Measurements from ENCODE around the gene CLIP3.
A peak's percentile ranks its signal among the peaks of the same experiment; 100 is the strongest.
"Not testable (repeated sequence)": the region's sequence is repeated elsewhere in the genome, so short reads cannot be mapped to it uniquely, and the experiment has no call there.

Gene CLIP3

DNA sequence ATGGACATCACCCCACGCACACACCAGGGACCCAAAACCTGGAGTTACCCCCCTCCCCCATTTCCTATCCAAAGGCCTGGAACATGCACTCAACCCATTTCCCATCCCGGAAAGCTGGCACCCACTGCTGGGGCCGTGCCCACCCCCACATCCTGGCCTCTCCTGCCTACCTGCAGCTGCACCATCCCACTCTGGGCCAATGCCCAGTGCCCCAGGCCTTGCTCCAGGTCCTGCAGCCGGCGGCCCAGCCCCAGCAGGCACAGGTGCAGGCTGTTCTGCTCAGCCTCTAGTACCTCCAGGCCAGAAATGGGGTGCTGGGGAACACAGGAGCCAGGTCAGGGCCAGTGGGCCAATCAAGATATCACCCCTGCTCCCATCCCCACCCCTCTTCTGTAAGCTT, 25.7 kb downstream of the CLIP3 start:
- DNase-seq, result no peak

- DNase-seq, result no peak
Measured at GRCh38 chr19:36003284-36003683, 29.4 kb downstream of the CLIP3 start.

DNA sequence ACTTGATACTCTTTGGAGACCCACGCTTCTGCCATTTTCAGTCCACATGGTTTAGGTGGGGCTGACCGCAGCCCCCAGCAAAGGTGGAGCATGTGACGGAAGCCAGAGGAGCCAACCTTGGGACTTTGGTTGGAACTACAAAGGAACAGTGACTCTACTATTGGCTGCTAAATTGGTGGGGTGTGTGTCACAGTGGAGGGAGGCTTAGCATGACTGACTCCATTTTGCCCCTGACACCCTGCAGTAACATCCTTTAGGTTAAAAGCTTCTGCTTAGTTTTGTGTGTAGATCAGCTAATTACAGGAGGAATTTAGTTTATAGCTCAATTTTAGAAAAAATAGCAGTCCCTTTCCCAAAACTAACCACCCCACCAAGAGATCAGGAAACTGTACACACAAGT, 31.1 kb downstream of the CLIP3 start:
- no peak for DNase-seq

DNA sequence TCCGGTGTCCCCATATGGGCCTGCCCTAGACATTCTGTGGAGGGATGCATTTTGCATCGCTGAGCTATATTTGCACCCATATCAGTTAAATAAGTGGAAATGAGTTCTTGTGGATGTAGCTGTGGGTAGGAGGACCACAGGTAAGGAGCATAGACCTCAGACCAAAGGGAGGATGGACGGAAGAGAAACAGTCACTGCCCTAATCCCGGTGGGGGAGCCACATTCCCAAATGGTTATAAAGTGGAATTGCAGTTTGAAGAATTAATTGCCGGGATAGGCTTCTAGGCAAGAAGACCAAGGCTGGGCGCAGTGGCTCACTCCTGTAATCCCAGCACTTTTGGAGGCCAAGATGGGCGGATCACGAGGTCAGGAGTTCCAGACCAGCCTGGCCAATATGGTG, 35.9 kb downstream of the CLIP3 start:
- no peak for DNase-seq

DNA sequence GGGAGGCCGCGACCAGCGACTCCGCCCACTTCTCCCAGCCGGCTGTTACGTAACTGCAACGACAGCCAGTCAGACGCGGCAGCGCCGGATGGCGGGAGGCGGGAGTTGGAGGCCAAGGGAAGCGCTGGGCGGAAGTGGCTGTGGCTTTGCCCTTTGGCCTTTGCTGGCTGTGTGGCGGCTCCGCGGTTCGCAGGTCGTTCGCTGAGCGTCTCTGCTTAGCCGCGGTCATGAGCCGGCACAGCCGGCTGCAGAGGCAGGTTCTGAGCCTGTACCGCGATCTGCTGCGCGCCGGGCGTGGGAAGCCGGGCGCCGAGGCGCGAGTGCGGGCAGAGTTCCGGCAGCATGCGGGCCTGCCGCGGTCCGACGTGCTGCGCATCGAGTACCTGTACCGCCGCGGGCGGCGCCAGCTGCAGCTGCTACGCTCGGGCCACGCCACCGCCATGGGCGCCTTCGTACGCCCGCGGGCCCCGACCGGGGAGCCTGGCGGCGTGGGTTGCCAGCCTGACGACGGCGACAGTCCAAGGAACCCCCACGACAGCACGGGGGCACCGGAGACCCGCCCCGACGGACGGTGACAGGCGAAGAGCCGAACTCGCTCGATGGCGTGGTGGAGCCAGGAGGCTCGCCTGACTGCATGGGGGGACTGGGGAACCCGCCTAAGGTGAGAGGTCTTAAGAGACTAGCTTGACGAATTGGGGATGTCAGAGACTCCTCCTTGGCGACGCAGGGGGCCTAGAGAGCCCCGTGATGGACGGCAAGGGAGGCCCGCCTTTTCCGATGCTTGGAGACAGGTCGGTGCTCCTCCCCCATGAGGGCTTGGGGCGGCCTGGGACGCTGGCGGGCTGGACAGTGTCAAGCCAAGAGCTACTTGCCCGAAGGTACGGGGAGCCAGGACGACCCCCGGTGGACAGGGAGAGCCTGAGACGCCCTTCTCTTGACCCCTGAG, 37.4 kb downstream of the CLIP3 start, which contains the start of gene SDHAF1:
TSS of gene SDHAF1 (plus strand) at position 141 of the 946 bp plus-strand sequence. CDS start at position 228, 87 bp downstream.
- DNase-seq, result peak; percentile 85 to 94

GRCh38 chr19:35993923-35994598, 38.6 kb downstream of the CLIP3 start:
- DNase-seq, result no peak

GRCh38 chr19:35992907-35993765, 39.5 kb downstream of the CLIP3 start:
- no peak for DNase-seq

- no peak for DNase-seq
Measured at GRCh38 chr19:35991731-35992450, 40.8 kb downstream of the CLIP3 start.

- DNase-seq, result no peak
Measured at GRCh38 chr19:35990771-35991730, 41.6 kb downstream of the CLIP3 start.

GRCh38 chr19:35990156-35990555, 42.5 kb downstream of the CLIP3 start:
- no peak for DNase-seq

- no peak for DNase-seq
Measured at GRCh38 chr19:35988824-35989223, 43.8 kb downstream of the CLIP3 start.

DNA sequence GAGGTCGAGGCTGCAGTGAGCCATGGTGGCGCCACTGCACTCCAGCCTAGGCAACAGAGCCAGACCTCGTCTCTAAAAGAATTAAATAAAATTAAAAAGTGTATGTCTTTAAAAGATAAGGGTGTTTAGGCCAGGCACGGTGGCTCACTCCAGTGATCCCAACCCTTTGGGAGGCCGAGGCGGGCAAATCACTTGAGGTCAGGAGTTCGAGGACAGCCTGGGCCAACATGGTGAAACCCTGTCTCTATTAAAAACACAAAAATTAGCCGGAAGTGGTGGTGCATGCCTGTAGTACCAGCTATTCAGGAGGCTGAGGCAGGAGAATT, 45.1 kb downstream of the CLIP3 start:
- DNase-seq, result no peak

DNA sequence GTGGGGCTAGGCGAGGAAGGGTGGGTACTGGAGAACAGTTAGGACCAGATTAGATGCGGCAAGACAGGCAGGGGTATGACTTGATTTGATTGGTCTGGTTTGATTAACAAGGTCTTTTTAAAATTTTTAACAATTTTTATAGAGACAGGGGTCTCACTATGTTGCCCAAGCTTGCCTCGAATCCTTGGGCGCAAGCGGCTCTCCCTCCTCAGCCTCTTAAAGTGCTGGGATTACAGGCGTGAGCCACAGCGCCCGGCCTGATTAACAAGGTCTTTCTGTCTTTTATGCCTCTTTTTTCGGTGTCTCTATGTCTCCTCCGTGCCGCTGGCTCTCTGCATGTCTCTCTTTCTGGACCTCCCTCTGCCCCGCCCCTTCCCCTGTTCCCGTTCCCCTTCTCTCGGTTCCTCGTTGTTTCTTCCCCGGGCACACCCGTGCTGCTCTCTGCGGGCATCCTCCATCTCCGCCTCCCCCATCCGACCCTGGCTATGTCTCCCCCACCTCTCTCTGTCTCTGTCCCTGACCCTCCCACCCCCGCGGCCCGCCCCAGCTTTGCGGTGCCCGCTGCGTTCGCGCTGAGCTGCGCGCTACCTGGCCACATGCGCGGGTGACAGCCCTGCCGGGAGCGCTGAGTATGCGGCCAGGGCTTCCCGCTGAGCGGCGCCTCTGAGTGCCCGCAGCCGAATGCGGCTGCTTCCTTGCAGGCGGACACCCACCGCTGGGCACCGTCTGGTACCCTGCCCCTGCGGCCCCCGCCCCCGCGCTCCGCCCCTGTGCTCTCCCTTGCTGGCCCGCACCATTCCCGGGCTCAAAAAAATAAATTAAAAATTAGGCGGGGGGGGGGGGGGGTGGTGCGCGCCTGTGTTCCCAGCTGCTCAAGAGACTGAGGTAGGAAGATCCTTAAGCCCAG, 45.8 kb downstream of the CLIP3 start:
- peak in 1 of 2 experiments; percentile 38 for DNase-seq

DNA sequence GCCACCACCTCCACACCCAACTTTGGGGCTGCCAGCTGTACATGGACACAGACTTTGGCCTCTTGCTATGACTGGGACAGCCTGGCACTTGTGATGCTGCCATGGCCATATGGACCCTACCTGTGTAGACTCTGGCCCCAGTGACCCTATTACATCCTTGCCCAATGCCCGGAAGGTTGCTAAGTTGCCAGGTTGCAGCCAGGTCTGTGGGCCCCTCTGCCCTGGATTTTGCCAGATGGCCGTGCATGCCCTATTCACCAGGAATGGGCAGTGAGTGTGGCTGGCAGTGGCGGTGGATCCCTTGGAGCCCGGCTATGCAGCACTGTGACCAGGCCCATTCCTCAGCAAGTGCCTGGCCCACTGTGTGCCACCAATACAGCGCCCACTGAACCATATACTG, 46.6 kb downstream of the CLIP3 start:
- DNase-seq, result no peak

DNA sequence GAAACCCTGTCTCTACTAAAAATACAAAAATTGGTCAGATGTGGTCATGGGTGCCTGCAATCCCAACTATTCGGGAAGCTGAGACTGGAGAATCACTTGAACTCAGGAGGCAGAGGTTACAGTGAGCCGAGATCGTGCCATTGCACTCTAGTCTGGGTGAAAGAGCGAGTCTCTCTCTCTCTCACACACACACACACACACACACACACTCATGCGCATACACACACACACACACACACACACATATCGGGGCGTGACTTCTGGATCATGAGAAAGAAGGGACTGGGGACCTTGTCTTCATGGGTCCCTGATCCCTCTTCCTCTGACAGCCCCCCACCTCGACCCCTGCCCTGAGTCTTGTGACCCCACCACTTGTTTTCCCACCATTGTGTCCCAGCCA, 49.5 kb downstream of the CLIP3 start:
- no peak for DNase-seq

DNA sequence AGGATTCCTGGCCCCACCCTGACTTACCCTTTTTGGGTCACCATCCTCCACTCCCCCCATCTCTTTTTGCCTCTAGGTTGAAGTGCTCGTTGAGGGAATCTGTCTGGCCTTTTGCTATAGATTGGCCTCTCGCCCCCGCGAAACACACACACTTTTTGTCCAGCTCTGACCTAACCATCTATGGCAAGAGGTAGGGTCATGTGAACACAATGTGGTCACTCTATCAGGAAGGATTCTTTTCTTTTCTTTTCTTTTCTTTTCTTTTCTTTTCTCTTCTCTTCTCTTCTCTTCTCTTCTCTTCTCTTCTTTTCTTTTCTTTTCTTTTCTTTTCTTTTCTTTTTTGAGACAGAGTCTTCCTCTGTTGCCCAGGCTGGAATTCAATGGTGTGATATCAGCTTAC, 51.7 kb downstream of the CLIP3 start:
- not testable (repeated sequence) for DNase-seq

DNA sequence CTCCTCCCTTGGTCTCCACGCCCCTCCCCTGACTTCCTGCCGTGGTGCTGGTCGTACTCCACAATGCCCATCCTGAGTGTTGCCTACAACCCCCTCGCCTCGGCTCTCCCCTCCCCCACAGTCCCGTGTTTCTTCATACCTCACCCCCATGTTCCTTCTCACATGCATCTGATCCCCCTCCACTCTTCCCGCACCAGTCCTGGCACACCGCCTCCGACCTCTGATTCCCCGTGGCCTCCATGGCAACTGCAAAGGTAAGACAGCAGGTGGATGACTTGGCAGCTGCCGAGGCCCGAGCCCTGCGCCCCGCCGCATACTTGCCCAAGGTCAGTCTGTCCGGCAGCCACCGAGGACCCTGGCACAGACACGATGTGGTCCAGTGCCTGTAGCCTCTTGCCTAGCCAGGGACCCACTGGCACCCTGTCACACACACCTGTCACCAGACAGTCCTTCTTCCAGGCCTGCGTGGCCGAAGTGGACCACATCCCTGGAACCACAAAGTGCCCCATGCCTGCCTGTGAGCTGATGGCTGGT, 53.8 kb downstream of the CLIP3 start:
- DNase-seq, result no peak

DNA sequence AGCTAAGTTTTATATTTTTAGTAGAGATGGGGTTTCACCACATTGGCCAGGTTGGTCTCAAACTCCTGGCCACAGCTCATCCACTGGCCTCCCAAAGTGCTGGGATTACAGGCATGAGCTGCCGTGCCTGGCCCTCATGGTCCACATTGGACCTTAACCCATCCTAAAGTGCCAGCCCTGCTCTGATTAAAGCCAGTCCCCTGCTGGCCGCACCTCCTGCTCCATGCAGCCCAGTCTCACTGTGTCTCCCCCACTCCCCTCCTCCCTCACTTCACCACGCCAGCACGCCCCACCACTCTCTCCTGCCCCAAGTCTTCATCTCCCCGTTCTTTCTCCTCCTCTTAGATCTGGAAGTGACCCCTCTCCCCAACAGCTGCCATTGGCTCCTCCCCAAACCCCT, 54.4 kb downstream of the CLIP3 start:
- DNase-seq, result no peak

DNA sequence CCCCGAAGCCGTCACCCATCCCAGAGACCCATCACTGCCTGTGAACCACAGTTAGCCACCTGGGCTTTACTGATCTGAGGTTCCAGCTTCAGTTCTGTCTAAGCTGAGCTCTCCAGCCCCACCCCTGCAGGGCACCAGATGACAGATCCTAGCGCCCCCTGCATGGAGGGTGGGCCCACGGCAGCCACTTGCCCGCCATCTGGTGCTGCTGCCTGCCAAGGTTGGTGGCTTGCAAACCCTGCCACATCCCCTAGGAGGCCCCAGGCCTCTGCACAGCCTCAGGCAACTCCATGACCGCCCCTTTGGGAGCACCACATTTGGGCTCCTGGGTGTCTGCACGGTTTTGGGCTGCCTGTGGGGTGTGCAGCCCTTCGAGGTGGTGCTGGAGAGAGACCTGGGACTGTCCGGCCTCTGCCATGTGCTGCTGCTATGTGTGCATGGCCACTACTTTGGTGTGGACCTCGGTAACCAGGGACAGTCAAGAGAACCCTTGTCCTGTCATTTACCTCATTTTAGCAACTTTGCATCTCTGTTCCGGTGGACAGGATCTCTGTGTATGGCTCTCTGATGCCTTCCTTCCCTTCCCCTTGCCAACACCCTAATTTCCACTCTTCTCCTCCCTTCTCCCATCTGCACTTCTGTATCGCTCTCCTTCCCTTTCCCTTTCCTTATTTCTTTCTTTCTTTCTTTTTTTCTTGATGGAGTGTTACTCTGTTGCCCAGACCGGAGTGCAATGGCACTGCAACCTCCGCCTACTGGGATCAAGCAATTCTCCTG, 55.0 kb downstream of the CLIP3 start:
- no peak for DNase-seq
